Kidney epithelial cell (primary cell): ENCODE data around the gene SMIM24. TPM values are rescaled to one million over a fixed set of nuclear protein-coding genes. Genes with fewer than 3 reads are reported as not detected.
"Not testable (repeated sequence)": the region's sequence is repeated elsewhere in the genome, so short reads cannot be mapped to it uniquely, and the experiment has no call there.

Experiments
- DNase-seq: peaks from one replicate; pipeline ENCODE4 v3.0.0-alpha.2; 2010; ENCODE audit warnings: low read depth
- H3K27me3 ChIP-seq: 2 replicates; pipeline ENCODE4 v1.6.0; 2011; ENCODE audit warnings: low read length; ENCODE audit not compliant: control insufficient read depth, insufficient read depth
- H3K36me3 ChIP-seq: 2 replicates; pipeline ENCODE4 v1.5.1; 2011; ENCODE audit warnings: low read length; ENCODE audit not compliant: control insufficient read depth, insufficient read depth
- H3K4me3 ChIP-seq: 2 replicates; pipeline ENCODE4 v1.5.1; 2011; ENCODE audit warnings: low read depth, mild to moderate bottlenecking, control low read depth, low read length
- total RNA-seq: library from RNA; depleted of rRNA; stranded (reverse); fragments of >200 nt; gene quantifications from 2 replicates; pipeline ENCODE4 v1.2.3, GENCODE V29; 2015
- TF ChIP-seq, protein P1 (sequence below): IDR thresholded peaks from 2 replicates; pipeline ENCODE4 v1.5.1; 2011; ENCODE audit warnings: mild to moderate bottlenecking, moderate library complexity, low read length, control low read depth, inconsistent platforms; ENCODE audit not compliant: insufficient read depth, poor library complexity, severe bottlenecking

The SMIM24 gene
- total RNA-seq, 1 donor from 2014 or later: 14.7 TPM

DNA sequence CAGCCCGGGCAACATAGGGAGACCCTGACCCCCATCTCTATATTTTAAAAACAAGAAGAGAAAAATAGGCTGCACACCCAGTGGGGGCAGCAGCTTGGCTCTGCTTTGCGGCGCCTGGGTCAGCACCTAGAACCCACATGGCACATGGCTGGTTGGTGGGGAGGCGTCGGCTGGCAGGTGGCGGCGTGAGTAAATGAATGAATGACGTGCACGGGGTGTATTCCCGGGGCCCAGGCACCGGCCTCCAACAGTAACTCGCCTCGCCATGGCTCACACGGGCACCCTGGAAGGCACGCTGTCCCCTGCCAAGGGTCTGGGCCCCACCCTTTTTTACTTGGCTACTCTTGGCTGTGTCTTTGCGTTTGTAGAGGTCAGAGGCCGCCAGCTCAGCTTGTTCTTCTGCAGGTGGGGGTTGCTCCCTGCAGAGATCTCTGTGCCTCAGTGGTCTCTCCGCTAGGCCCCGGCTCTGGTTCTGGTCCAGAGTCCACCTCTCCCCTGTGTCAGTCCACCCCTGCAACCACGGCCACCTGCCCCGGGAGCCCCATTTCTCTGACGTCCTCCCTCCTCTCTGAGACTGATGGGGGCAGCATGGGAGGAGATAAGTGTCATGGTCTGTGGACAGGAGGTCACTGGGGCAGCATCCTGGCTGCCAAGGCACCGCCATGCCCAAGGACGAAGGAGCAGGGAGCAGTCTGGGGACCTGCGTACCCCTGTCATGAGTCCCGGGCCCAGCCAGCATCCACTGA, 31.4 kb upstream of the SMIM24 start:
- TF ChIP-seq, protein P1, sequence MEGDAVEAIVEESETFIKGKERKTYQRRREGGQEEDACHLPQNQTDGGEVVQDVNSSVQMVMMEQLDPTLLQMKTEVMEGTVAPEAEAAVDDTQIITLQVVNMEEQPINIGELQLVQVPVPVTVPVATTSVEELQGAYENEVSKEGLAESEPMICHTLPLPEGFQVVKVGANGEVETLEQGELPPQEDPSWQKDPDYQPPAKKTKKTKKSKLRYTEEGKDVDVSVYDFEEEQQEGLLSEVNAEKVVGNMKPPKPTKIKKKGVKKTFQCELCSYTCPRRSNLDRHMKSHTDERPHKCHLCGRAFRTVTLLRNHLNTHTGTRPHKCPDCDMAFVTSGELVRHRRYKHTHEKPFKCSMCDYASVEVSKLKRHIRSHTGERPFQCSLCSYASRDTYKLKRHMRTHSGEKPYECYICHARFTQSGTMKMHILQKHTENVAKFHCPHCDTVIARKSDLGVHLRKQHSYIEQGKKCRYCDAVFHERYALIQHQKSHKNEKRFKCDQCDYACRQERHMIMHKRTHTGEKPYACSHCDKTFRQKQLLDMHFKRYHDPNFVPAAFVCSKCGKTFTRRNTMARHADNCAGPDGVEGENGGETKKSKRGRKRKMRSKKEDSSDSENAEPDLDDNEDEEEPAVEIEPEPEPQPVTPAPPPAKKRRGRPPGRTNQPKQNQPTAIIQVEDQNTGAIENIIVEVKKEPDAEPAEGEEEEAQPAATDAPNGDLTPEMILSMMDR: no peak
- no peaks in the 10 kb centered on the region for H3K36me3 ChIP-seq

DNA sequence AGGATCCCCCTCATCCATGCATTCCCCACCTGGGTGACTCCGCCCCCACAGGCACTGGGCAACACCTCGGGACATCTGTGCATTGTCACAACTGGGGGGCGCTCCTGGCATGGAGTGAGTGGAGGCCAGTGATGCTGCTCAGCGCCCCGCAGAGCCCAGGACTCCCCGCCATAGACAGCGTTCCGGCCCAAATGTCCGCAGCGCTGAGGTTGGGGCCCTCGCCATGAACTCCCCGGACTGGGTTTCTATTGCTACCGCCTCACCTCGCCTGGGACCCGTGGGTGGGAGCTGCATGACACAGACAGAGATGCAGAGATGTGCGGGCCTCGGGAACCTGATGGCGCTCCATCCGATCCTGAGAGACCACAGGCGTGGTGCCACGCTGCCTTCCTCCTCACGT, 30.4 kb upstream of the SMIM24 start:
- TF ChIP-seq, protein P1: no peak
- H3K36me3 ChIP-seq: no peaks in the 10 kb centered on the region
- no peak overlapping the region for H3K4me3 ChIP-seq
- H3K27me3 ChIP-seq: no peaks in the 10 kb centered on the region
- no peak for DNase-seq

More for the DNA sequence above, 31.4 kb upstream of the SMIM24 start:
- no peaks in the 10 kb centered on the region for H3K27me3 ChIP-seq
- no peak overlapping the region for H3K4me3 ChIP-seq
- no peak for DNase-seq

DNA sequence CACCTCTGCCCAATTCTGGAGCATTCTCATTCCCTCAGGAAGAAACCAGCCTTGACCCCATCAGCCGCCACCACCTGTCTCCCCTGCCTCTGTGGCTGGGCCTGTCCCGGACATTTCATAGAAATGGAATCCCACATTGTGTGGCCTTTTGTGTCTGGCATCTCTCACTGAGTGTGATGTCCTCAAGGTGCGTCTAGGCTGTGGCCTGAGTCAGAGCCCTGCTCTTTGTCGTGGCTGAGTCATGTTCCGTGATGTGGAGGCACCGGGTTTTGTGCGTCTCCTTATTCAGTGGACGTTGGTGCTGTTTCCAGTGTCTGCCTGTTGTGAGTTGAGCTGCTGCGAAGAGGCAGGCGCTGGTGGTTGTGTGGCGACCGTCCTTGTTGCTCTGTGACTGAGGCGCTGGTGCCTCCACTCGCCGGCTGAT, 29.3 kb upstream of the SMIM24 start:
- TF ChIP-seq, protein P1: no peak
- Histone ChIP-seq H3K36me3 (no peaks in the 10 kb centered on the region), H3K27me3 (no peaks in the 10 kb centered on the region), H3K4me3 (no peak overlapping the region)
- no peak for DNase-seq

DNA sequence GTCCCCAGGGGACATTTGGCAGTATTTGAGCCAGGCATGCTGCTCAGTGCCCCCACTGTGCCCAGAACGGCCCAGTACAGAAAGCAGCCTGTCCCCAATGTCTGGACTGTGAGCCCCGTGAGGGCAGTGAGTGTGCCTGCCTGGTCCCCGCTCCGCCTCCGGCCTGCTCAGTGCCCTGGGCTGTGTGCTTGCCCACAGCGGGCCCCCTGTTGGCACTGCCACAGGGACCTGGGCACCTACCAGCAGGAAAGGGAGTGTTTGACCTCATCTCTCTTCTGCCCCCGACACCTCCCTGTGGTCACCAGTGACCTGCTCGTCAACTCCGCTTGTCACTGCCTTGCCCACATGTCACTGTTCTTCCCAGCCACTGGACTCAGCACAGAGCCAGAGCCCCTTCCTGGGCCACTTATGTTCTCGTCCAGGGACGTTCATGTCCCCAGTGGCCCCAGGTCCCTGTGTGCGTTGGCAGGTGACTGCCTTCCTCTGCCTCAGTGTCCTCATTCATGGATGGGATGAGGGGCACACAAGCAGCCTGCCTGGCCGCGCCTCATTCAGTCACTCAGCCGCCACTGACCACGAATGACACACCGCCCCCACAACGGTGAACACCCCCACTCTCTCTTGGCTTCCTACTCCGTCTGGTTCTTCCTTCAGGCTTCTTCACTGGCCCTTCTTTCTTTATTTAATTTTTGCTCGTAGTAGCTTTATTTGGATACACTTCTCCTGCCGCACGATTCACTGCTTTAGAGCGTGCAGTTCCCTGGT, 28.6 kb upstream of the SMIM24 start:
- H3K36me3 ChIP-seq: no peaks in the 10 kb centered on the region
- H3K4me3 ChIP-seq: no peak overlapping the region
- TF ChIP-seq, protein P1: no peak
- no peak for DNase-seq
- H3K27me3 ChIP-seq: no peaks in the 10 kb centered on the region

DNA sequence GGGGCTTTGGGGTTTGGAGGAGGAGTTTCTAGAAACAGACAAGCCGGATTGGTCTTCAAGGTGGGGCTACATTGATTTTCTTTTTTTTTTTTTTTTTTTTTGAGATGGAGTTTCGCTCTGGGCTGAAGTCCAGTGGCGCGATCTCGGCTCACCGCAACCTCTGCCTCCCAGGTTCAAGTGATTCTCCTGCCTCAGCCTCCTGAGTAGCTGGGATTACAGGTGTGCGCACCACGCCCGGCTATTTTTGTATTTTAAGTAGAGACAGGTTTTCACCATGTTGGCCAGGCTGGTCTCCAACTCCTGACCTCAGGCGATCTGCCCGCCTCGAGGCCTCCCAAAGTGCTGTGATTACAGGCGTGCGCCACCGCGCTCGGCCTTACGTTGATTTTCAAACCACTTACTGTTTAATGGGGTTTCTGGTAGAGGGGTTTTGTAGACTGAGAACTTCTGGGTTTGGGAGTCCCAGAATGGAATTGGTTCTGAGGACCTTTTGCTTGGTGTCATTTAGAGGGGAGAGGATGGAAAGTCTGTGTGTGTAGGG, 27.9 kb upstream of the SMIM24 start:
- not testable (repeated sequence) for H3K36me3 ChIP-seq, H3K4me3 ChIP-seq, H3K27me3 ChIP-seq, DNase-seq

DNA sequence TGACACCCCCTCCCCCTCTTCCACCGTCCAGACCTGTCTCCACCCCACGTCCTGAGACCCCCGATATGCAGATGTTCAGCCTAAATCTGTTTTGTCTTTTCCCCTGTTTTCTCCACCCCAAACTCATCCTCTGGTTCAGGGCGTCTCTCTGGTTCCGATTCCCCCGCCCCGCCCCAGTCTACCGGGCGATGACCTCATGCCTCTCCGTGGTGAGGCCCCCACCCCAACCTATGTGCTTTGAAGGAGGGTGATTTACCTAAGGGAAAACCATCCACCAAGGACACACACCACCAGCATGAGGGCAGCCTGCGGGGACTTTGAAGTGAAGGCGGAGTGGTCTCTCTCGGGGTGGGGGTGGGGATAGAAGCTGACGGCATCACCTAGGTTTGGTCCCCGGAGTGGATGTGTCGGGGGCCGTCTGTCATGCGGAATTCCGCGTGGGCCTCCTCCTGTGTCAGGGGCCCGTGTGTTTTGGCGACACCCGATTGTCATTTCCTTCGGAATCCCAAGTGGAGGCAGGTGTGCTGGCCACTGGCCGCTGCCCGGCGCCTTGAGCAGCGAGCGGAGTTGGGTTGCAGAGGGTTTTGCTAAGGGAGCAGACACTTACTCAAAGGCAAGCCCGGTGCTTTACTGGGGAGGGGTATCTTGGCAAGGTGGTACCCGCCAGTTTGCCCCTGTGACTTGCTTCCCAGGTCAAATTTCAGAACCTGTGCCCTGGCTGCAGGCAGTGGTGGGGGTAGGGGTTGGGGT, 27.2 kb upstream of the SMIM24 start:
- DNase-seq: no peak
- peak overlapping the region; percentile 90 for H3K4me3 ChIP-seq

More for the DNA sequence above, 27.2 kb upstream of the SMIM24 start:
- no peaks in the 10 kb centered on the region for H3K36me3 ChIP-seq
- no peaks in the 10 kb centered on the region for H3K27me3 ChIP-seq
- TF ChIP-seq, protein P1: no peak
